ENCODE data around the gene GNAI3. TPM values are rescaled to one million over a fixed set of nuclear protein-coding genes. Genes with fewer than 3 reads are reported as not detected.
A peak's percentile ranks its signal among the peaks of the same experiment; 100 is the strongest.

GNAI3 gene
- polyA plus RNA-seq, 1 donor from 2014 or later = 10.6 TPM

DNA sequence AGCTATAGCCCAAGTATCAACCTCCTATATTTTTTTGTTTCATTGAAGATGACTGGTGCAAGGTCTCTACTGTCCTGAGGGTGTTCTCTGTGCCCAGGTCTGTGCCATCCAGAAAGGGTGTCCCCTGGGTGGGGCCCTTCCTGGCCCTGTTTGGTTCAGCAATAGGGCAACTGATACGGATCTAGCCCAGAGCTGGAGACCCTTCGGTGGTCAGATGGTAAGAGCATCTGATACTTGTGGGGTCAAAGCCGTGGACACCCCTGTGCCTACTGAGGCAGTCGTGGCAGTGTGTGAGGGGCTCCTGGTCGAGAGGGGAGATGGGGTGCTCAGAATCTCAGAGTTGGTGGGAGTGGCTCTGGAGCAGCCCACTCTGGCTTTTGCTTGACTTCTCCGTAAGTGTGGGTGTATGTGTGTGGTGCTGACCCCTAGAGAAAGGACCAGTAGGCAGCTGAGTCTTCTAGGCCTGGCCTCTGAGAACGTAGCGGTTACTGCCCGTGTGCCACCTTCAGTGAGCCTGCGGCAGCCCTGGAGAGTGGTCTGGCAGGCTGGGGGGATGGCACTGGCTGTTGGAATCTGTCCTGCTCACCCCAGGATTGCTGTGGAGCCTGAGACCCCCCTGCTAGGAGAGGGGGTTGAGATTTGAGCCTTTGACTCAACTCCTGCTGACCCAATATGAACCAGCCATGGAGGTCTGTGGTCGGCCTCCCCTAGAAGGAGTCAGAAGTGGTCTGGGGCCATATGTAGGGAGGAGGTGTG, 73.9 kb downstream of the GNAI3 start:
- no peaks in the 10 kb centered on the region for H3K27me3 ChIP-seq (ENCODE audit: insufficient read depth, low read depth, low read length)
- H3K9me3 ChIP-seq (ENCODE audit: low read length) = no peaks in the 10 kb centered on the region
- no peaks in the 10 kb centered on the region for H3K36me3 ChIP-seq (ENCODE audit: insufficient read depth, low read length)
- H2AFZ ChIP-seq (ENCODE audit: low read depth, low read length) = no peak overlapping the region
- H3K9me2 ChIP-seq (ENCODE audit: insufficient read depth, low read length) = no peaks in the 10 kb centered on the region
- H4K20me1 ChIP-seq (ENCODE audit: insufficient read depth) = no peaks in the 10 kb centered on the region
- H3K9ac ChIP-seq (ENCODE audit: low read length) = peak overlapping the region; percentile 86
- TF ChIP-seq EZH2 (IDR thresholded peaks at IDR 0.05; ENCODE audit: borderline replicate concordance, insufficient read depth, low read length, poor library complexity, severe bottlenecking) (no peak), POLR2AphosphoS5 (IDR thresholded peaks at IDR 0.05) (no peak)
- TF ChIP-seq, protein P1, sequence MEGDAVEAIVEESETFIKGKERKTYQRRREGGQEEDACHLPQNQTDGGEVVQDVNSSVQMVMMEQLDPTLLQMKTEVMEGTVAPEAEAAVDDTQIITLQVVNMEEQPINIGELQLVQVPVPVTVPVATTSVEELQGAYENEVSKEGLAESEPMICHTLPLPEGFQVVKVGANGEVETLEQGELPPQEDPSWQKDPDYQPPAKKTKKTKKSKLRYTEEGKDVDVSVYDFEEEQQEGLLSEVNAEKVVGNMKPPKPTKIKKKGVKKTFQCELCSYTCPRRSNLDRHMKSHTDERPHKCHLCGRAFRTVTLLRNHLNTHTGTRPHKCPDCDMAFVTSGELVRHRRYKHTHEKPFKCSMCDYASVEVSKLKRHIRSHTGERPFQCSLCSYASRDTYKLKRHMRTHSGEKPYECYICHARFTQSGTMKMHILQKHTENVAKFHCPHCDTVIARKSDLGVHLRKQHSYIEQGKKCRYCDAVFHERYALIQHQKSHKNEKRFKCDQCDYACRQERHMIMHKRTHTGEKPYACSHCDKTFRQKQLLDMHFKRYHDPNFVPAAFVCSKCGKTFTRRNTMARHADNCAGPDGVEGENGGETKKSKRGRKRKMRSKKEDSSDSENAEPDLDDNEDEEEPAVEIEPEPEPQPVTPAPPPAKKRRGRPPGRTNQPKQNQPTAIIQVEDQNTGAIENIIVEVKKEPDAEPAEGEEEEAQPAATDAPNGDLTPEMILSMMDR (IDR thresholded peaks at IDR 0.05; ENCODE audit: poor library complexity, severe bottlenecking) = no peak
- peaks cover 38% of the 10 kb centered on the region for H3K79me2 ChIP-seq (replicated peaks; ENCODE audit: insufficient read depth, low read length)
- peak overlapping the region; percentile 94 for H3K27ac ChIP-seq (ENCODE audit: low read length)
- H3K4me2 ChIP-seq (ENCODE audit: low read length) = peak overlapping the region; percentile 97
- H3F3A ChIP-seq (ENCODE audit: insufficient read depth, low read length, poor library complexity, severe bottlenecking) = no peaks in the 10 kb centered on the region
- H3K4me3 ChIP-seq (ENCODE audit: low read length) = peak overlapping the region; percentile 66

DNA sequence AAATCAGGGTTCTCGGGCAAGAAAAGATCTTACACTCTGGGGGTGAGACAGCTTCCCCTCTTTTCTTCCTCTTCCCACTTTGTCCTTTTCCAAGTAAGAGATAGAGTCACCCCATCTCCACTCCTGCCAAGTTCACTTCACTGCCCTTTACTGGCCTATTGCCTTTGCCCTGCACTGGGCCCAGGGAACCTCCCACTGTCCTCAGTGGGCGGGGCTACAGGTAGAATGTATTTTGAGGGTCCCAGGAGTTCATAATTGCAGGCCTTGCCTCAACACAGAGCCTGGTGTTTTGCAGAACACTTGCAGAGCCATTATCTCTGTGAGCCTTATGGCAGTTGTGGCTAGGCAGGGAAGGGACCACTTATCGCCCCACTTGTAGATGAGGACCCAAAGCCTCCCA, 74.5 kb downstream of the GNAI3 start:
- no peak overlapping the region for H2AFZ ChIP-seq (ENCODE audit: low read depth, low read length)
- peaks cover 38% of the 10 kb centered on the region for H3K79me2 ChIP-seq (replicated peaks; ENCODE audit: insufficient read depth, low read length)
- H3F3A ChIP-seq (ENCODE audit: insufficient read depth, low read length, poor library complexity, severe bottlenecking) = no peaks in the 10 kb centered on the region
- H3K4me3 ChIP-seq (ENCODE audit: low read length) = peak overlapping the region; percentile 66
- H3K27ac ChIP-seq (ENCODE audit: low read length) = no peak overlapping the region
- H3K9me3 ChIP-seq (ENCODE audit: low read length) = no peaks in the 10 kb centered on the region
- H3K9ac ChIP-seq (ENCODE audit: low read length) = no peak overlapping the region
- no peak for TF ChIP-seq MXI1 (conservative IDR thresholded peaks at IDR 0.05; ENCODE audit: poor library complexity, severe bottlenecking)
- TF ChIP-seq RAD21 (conservative IDR thresholded peaks at IDR 0.05) = no peak
- no peak for TF ChIP-seq POLR2AphosphoS5 (IDR thresholded peaks at IDR 0.05)
- TF ChIP-seq EP300 (conservative IDR thresholded peaks at IDR 0.05; ENCODE audit: poor library complexity, severe bottlenecking) = no peak
- no peak for TF ChIP-seq SMC3 (conservative IDR thresholded peaks at IDR 0.05; ENCODE audit: poor library complexity)
- no peak for TF ChIP-seq EZH2 (IDR thresholded peaks at IDR 0.05; ENCODE audit: borderline replicate concordance, insufficient read depth, low read length, poor library complexity, severe bottlenecking)
- TF ChIP-seq, protein P2, sequence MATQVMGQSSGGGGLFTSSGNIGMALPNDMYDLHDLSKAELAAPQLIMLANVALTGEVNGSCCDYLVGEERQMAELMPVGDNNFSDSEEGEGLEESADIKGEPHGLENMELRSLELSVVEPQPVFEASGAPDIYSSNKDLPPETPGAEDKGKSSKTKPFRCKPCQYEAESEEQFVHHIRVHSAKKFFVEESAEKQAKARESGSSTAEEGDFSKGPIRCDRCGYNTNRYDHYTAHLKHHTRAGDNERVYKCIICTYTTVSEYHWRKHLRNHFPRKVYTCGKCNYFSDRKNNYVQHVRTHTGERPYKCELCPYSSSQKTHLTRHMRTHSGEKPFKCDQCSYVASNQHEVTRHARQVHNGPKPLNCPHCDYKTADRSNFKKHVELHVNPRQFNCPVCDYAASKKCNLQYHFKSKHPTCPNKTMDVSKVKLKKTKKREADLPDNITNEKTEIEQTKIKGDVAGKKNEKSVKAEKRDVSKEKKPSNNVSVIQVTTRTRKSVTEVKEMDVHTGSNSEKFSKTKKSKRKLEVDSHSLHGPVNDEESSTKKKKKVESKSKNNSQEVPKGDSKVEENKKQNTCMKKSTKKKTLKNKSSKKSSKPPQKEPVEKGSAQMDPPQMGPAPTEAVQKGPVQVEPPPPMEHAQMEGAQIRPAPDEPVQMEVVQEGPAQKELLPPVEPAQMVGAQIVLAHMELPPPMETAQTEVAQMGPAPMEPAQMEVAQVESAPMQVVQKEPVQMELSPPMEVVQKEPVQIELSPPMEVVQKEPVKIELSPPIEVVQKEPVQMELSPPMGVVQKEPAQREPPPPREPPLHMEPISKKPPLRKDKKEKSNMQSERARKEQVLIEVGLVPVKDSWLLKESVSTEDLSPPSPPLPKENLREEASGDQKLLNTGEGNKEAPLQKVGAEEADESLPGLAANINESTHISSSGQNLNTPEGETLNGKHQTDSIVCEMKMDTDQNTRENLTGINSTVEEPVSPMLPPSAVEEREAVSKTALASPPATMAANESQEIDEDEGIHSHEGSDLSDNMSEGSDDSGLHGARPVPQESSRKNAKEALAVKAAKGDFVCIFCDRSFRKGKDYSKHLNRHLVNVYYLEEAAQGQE (IDR thresholded peaks at IDR 0.05; ENCODE audit: borderline replicate concordance) = no peak
- TF ChIP-seq, protein P1 (IDR thresholded peaks at IDR 0.05; ENCODE audit: poor library complexity, severe bottlenecking) = no peak
- no peak for TF ChIP-seq TAF1 (IDR thresholded peaks at IDR 0.05; ENCODE audit: low read depth)
- H3K9me2 ChIP-seq (ENCODE audit: insufficient read depth, low read length) = no peaks in the 10 kb centered on the region
- no peaks in the 10 kb centered on the region for H3K36me3 ChIP-seq (ENCODE audit: insufficient read depth, low read length)
- no peaks in the 10 kb centered on the region for H4K20me1 ChIP-seq (ENCODE audit: insufficient read depth)
- no peak overlapping the region for H3K4me2 ChIP-seq (ENCODE audit: low read length)
- no peaks in the 10 kb centered on the region for H3K27me3 ChIP-seq (ENCODE audit: insufficient read depth, low read depth, low read length)

Data from neural cell (in vitro differentiated cells).